ENCODE data around the gene ZDHHC14. TPM values are rescaled to one million over a fixed set of nuclear protein-coding genes. Genes with fewer than 3 reads are reported as not detected.

ZDHHC14 gene
- total and polyA plus RNA-seq, 3 donors from 2014 or later, result 28.5 to 74.9 (median 67.9) TPM

GRCh38 chr6:157511682-157512381 lies 130.8 kb downstream of the ZDHHC14 start:
- no peaks in the 10 kb centered on the region for H3K27me3 ChIP-seq

GRCh38 chr6:157512382-157512682 lies 131.3 kb downstream of the ZDHHC14 start:
- no peak for DNase-seq
- peaks cover 10% of the 10 kb centered on the region for H3K4me1 ChIP-seq
- H3K27me3 ChIP-seq, result no peaks in the 10 kb centered on the region
- intact Hi-C loops (cut with DNase I; ENCODE audit: low total_unique reads), result no loop called here
- no peaks in the 10 kb centered on the region for H3K9me3 ChIP-seq
- no peaks in the 10 kb centered on the region for H3K36me3 ChIP-seq (ENCODE audit: low read depth, missing control alignments)
- H3K4me3 ChIP-seq, result no peak overlapping the region
- 85 to 86% methylated on average over 5 of the region's 5 CpGs for WGBS, 2 donors
- no peak overlapping the region for H3K27ac ChIP-seq
- TF ChIP-seq POLR2A (IDR thresholded peaks at IDR 0.05), result no peak
- no peak for TF ChIP-seq CTCF (IDR thresholded peaks at IDR 0.05)

More at GRCh38 chr6:157511682-157512381, 130.8 kb downstream of the ZDHHC14 start:
- no peak overlapping the region for H3K4me3 ChIP-seq
- H3K9me3 ChIP-seq, result no peaks in the 10 kb centered on the region
- no peak overlapping the region for H3K27ac ChIP-seq
- intact Hi-C loops (cut with DNase I; ENCODE audit: low total_unique reads), result no loop called here
- no peaks in the 10 kb centered on the region for H3K36me3 ChIP-seq (ENCODE audit: low read depth, missing control alignments)
- 84 to 91% methylated on average over 16 of the region's 16 CpGs for whole genome bisulfite sequencing, 2 donors
- TF ChIP-seq CTCF (IDR thresholded peaks at IDR 0.05) (no peak), POLR2A (IDR thresholded peaks at IDR 0.05) (no peak)
- peaks cover 10% of the 10 kb centered on the region for H3K4me1 ChIP-seq
- DNase-seq, result no peak

- no peaks in the 10 kb centered on the region for H3K9me3 ChIP-seq
- no peak overlapping the region for H3K27ac ChIP-seq
- whole genome bisulfite sequencing, 2 donors, result 52 to 68% methylated on average over 9 of the region's 9 CpGs
- intact Hi-C loops (cut with DNase I; ENCODE audit: low total_unique reads), result no loop called here
- peaks cover 15% of the 10 kb centered on the region for H3K4me1 ChIP-seq
- DNase-seq, result no peak
- TF ChIP-seq POLR2A (IDR thresholded peaks at IDR 0.05) (no peak), CTCF (IDR thresholded peaks at IDR 0.05) (no peak)
- no peaks in the 10 kb centered on the region for H3K36me3 ChIP-seq (ENCODE audit: low read depth, missing control alignments)
- no peak overlapping the region for H3K4me3 ChIP-seq
- no peaks in the 10 kb centered on the region for H3K27me3 ChIP-seq
Measured at GRCh38 chr6:157513004-157513603, 132.1 kb downstream of the ZDHHC14 start.

GRCh38 chr6:157513619-157514485 lies 132.9 kb downstream of the ZDHHC14 start:
- no peak overlapping the region for H3K27ac ChIP-seq
- WGBS, 2 donors, result 93 to 94% methylated on average over 13 of the region's 13 CpGs

More at GRCh38 chr6:157513619-157514485, 132.9 kb downstream of the ZDHHC14 start:
- no peak overlapping the region for H3K4me3 ChIP-seq
- intact Hi-C loops (cut with DNase I; ENCODE audit: low total_unique reads), result no loop called here
- DNase-seq, result no peak
- H3K27me3 ChIP-seq, result no peaks in the 10 kb centered on the region
- no peak for TF ChIP-seq CTCF (IDR thresholded peaks at IDR 0.05)
- TF ChIP-seq POLR2A (IDR thresholded peaks at IDR 0.05), result no peak
- peaks cover 16% of the 10 kb centered on the region for H3K4me1 ChIP-seq
- no peaks in the 10 kb centered on the region for H3K9me3 ChIP-seq
- no peaks in the 10 kb centered on the region for H3K36me3 ChIP-seq (ENCODE audit: low read depth, missing control alignments)
